Lung microvascular endothelial cell (primary cell): Measurements from ENCODE around the gene GPSM3. TPM values are rescaled to one million over a fixed set of nuclear protein-coding genes. Genes with fewer than 3 reads are reported as not detected.
"Not testable (repeated sequence)": the region's sequence is repeated elsewhere in the genome, so short reads cannot be mapped to it uniquely, and the experiment has no call there.

Source experiments
- DNase-seq, 2 donors: peaks; one replicate each; pipeline versions ENCODE4 v3.0.0 to v3.0.0-alpha.2; 2010; ENCODE audit warnings: low read depth in 2 of 2
- total RNA-seq: library from RNA; depleted of rRNA; stranded (reverse); fragments of >200 nt; gene quantifications from 2 replicates; pipeline ENCODE4 v1.2.1, GENCODE V29; 2014

Gene GPSM3
- total RNA-seq, 1 donor from 2014 or later = 6.2 TPM

GRCh38 chr6:32188381-32189068 lies 3.9 kb downstream of the GPSM3 start:
- DNase-seq = peak in 1 of 2 donors; percentile 36

GRCh38 chr6:32187725-32188380 lies 4.6 kb downstream of the GPSM3 start:
- not testable (repeated sequence) for DNase-seq

- DNase-seq = peak; percentile 24 to 71
These were observed 5.3 kb downstream of the GPSM3 start for GRCh38 chr6:32187009-32187709.

- DNase-seq = not testable (repeated sequence)
These were observed 6.1 kb downstream of the GPSM3 start for GRCh38 chr6:32186151-32186840.

GRCh38 chr6:32185681-32186131 lies 6.7 kb downstream of the GPSM3 start:
- peak; percentile 77 to 91 for DNase-seq

- no peak for DNase-seq
These were observed 8.3 kb downstream of the GPSM3 start, which contains the start of gene AGER for GRCh38 chr6:32184084-32184640. AGER (minus strand) TSS chr6:32184253; CDS start chr6:32184222, 31 bp downstream.

- no peak for DNase-seq
These were observed 8.9 kb downstream of the GPSM3 start for GRCh38 chr6:32183483-32184083.

- no peak for DNase-seq
These were observed 9.4 kb downstream of the GPSM3 start for GRCh38 chr6:32183030-32183429.

- DNase-seq = no peak
These were observed 9.9 kb downstream of the GPSM3 start for GRCh38 chr6:32182555-32182981.

GRCh38 chr6:32181915-32182529 lies 10.4 kb downstream of the GPSM3 start:
- DNase-seq = no peak

- no peak for DNase-seq
These were observed 11.2 kb downstream of the GPSM3 start for GRCh38 chr6:32181148-32181702.

- no peak for DNase-seq
These were observed 12.6 kb downstream of the GPSM3 start for GRCh38 chr6:32179766-32180405.

- peak; percentile 27 to 44 for DNase-seq
These were observed 13.6 kb downstream of the GPSM3 start for GRCh38 chr6:32178547-32179440.

GRCh38 chr6:32177788-32178546 lies 14.5 kb downstream of the GPSM3 start, which contains the start of gene RNF5:
RNF5 (plus strand) TSS chr6:32178405; CDS start chr6:32178512, 107 bp downstream.
- DNase-seq = peak; percentile 100

- peak in 1 of 2 donors; percentile 73 for DNase-seq
These were observed 15.2 kb downstream of the GPSM3 start for GRCh38 chr6:32177183-32177787.

GRCh38 chr6:32176476-32177182 lies 15.8 kb downstream of the GPSM3 start:
- DNase-seq = no peak
